HG03469 (cell line): ENCODE measurements around the gene IRF5.
"Not testable (repeated sequence)": the region's sequence is repeated elsewhere in the genome, so short reads cannot be mapped to it uniquely, and the experiment has no call there.

ENCODE experiments used
- ATAC-seq: cut with Tn5 transposase; IDR thresholded peaks from one replicate; pipeline ENCODE4 v1.9.1; 2021; ENCODE audit warnings: mild to moderate bottlenecking, moderate library complexity, moderate number of reproducible peaks; ENCODE audit not compliant: unreplicated experiment

The IRF5 gene

DNA sequence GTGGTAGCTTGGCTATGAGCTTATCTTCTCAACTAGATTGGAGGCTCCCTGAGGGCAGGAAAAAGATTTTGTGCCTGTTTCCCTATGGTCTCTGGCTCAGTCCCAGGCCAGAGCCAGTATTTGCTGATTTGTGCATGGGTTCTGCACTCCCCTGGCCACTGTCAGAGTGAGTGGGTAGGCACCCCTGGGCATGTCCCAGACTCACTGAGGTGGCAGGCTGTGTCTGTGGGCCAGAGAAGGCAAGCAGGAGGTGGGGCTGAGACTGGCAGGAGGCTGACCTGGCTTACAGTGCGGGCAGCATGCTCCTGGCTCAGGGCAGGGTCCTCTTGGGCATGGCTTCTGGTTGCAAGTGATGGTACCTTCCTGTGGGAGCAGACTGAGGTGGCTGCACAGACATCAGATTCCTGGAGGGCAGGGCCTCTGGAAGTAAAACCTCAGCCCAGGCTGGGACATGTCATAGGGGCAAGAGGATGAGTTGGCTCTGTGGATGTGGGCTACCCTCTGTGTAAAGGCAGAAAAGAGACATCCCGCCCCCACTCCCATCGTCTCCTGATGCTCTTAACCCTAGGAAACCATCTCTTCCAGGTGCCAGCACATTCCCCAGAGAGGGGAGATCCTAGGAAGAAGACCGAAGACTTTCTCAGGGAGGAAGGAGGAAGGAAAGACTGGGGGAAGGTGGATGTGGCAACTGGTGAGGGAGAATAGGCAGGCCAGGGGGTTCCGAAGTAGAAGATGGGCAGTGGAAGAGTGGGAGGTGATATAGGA lies 31.5 kb upstream of the IRF5 start:
- ATAC-seq = no peak

GRCh38 chr7:128906766-128907559 lies 30.8 kb upstream of the IRF5 start:
- ATAC-seq = no peak

DNA sequence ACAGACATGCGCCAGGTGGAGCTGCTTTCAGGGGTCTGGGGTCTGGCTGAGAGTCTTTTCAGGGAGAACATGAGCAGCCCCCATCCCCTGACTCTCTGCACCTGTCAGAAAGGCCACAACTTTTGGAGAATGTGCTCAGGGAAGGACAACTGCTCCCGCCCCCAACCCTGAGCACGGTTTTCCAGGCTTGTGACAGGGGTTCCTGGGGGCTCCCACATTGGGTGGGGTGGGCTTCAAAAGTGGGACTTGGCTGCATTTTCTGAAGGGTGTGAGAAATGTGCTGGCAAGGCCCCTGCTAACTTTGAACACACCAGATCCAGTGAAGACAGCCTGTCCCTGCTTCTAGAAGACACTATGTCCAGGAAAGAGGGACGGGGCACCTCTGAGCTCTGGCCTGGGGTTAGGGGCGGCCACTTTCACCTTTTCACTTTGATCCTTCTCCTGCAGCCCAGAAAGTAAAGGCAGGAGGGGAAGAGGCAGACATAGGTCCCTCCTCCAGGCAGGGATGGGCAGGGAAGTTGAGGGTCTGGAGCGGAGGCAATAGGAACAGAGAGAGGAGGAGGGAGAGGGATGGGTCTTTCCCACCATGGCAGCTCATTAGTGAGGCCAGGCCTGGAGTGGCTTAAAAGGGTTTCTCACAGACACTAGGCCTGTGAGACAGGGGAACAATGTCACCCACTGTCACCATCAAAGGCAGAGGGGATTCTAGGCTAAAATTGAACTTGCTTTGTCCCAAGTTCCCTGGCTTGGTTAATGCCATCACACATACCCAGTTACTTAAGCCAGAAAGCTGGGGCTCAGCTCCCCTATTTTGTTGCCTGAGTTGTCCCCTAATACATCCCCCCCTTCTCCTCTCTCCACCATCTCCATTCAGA lies 28.7 kb upstream of the IRF5 start:
- no peak for ATAC-seq

GRCh38 chr7:128909625-128910568 lies 27.8 kb upstream of the IRF5 start:
- ATAC-seq = no peak

DNA sequence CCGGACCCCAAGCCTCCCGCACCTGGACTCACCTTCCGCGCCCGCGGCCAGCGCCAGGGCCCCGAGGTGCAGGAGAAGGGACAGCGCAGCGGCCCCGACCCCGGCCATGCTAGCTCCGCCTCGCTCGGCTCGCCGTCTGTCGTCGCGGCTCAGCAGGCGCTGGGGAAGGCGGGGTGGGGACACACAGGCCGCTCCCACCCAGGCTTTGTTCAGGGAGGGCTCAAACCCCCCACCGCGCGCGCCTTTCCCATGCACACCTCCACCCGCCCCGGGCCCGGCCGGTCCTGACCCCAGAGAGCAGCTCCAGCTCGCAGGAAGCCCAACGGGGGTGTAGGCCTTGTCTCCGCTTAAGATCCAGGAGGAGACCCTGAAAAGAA lies 27.2 kb upstream of the IRF5 start, which contains the start of gene KCP:
TSS of gene KCP (minus strand) at position 141 of the 377 bp plus-strand sequence. CDS start at position 108, 33 bp downstream.
- ATAC-seq = no peak

DNA sequence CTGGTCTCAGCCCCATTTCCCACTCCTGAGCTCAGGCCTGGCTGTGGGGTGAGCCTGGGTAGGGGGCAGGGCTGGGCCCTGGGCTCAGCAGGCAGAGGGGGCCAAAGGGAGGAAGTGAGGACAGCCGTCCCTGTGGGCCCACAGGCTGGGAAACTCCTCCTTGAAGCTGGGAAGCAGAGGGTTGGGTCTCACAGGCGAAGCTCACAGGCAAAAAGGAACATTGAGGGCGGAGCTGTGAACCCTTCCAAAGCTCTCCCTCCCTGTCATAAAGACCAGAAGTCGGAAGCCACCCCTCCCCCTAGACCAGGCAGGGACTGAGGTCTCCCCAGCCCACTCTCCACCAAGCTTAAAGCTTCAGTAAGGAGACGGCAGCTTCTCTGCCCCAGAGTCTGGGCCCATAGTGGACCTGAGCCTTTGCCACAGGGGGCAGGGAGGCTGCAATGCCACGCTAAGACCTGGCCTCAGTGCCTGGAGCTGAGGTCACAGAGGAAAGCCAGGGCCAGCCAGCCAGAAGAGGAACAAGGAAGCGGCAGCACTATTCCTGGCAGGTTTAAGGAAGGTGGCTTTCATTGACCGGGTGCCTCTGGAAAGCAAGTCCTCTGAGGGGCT lies 26.2 kb upstream of the IRF5 start:
- ATAC-seq = no peak

DNA sequence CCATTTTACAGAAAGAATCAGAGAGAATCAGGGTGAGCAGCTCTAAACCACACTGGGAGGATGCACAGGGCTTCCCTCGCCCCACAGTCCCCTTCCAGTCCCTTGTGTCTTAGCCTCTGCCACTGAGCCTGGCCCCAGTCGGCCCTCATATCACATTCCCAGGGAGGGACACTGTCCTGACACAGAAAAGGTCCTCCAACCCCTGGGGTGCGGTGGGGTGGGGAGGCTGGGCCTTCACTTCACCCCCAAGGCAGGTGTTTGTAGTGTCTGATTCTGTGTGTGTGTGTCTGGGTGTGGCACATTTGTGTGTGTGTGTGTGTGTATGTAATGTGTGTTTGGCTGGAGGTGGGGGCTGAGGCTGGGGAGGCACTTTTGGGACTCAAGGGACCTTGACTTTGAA lies 25.4 kb upstream of the IRF5 start:
- ATAC-seq = no peak

DNA sequence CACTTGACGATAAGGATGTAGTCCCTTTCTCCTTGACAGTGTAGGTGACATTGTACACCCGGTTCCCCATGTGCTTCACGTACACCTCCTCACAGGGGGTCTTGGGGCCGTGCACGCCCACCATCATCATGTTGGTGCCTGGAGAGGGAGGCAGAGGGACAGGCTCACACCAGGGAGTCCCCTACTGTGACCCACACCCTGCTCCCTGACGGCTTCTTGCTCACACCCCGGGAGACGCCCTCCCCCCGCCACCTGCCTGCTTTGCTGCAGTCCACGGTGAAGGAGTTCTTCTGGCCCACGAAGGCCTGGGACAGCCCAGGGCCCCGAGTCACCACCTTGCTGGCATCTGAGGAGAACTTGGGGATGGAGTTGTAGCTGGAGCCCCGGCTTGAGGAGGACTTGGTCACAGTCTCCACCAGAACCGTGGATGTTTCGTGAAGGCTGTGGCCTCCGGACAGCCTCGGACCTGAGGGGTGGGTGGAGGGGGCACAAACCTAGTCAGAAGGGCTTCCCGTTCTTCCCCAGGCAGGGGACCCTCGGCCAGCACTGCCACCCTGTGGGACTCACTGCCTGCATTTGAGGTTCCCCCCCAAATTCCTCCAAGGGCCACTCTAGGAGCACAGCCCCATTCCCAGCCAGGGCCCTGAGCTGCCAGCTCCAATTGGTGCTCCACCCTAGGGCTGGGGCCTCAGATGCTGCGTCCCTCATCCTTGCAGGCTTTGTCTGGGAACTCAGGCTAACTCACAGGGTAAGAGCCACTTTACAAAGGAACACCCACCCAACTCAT lies 24.8 kb upstream of the IRF5 start:
- not testable (repeated sequence) for ATAC-seq

DNA sequence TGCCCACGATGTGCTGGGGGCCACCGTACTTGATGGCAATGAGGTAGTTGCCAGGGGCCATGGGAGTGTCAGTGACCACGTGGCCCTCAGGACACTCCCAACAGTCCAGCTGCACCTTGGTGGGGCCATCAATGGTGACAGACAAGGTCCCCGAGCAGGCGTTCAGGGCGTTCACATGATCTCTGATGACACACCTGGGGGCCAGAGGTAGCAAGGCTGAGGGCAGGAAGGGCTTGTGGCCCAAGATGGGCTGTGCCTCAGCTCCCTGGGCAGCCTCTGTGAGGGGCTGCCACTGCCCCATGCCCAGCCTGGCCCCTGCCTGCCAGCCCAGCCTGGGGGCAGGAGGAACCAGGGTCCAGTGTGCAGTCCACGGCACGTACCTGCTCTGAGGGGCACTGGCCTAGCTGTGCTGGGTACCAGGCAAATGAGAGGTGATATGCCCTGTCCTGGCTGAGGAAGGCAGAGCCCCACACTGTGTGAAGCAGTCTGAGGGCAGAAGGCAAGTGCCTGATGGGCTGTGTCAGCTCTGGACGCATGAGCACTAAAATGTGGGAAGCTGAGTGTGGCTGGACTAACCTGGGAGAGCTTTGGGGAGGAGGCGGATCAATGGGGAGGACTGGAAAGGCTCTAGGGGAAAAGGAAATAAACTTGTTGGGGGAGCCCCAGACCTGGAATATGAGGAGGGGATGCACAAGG lies 23.7 kb upstream of the IRF5 start:
- ATAC-seq = no peak

DNA sequence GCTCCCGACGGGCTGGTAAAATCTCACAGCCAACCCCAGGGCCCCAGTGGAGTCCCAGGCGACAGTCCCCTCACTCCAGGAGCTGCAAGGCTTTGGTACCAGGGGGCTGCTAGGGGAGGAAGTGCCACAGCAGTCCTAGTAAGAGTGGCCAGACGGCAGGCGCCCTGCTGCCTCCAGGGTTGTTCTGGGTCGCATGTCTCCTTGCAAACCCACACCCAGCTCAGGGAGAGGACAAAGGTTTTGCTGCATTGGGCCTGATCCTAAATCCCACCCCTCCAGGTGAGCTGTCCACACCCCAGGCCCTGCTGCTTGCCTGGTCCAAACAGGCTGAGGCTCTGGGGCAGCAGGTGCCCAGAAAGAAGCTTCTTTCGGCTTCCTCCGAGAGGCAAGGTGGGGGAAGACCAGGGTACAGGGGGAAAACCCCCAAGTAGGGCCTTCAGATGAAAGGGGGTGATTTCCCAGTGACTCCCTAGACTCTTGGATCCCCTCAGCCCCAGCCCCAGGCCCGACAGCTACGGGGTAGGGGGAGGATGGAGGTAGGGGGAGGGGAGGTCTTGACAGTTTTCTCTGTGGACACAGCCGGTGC lies 23.1 kb upstream of the IRF5 start:
- no peak for ATAC-seq

DNA sequence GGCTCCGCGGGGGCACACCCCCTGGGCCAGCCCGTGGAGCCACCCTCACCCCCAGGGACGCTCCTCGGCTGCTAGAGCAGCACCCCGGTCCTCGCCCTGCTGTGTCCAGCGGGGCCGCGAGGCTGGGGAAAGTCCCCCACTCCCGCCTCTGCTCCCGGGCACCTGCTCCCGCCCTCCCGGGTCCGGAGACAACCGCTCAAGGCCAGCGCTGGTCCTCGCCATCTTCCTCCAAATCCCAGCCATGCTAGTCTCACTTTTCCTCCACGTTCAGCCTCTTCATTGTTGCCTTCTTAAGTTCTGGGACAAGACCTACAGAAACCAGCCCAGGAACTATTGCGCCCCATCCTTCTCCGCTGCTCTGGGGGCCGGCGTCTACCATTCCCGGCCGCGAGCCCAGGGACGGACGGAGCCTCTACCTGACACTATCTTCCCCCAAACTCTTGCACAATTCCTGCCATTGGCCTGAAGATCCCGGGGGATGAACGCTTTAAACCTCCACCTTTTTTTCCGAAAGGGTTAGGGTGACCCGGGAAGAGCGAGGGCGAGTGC lies 22.4 kb upstream of the IRF5 start:
- ATAC-seq = no peak

GRCh38 chr7:128915841-128916642 lies 21.7 kb upstream of the IRF5 start:
- ATAC-seq = no peak

- ATAC-seq = no peak
Observed at GRCh38 chr7:128916643-128916915, 21.1 kb upstream of the IRF5 start.

GRCh38 chr7:128917122-128917521 lies 20.6 kb upstream of the IRF5 start:
- ATAC-seq = no peak

DNA sequence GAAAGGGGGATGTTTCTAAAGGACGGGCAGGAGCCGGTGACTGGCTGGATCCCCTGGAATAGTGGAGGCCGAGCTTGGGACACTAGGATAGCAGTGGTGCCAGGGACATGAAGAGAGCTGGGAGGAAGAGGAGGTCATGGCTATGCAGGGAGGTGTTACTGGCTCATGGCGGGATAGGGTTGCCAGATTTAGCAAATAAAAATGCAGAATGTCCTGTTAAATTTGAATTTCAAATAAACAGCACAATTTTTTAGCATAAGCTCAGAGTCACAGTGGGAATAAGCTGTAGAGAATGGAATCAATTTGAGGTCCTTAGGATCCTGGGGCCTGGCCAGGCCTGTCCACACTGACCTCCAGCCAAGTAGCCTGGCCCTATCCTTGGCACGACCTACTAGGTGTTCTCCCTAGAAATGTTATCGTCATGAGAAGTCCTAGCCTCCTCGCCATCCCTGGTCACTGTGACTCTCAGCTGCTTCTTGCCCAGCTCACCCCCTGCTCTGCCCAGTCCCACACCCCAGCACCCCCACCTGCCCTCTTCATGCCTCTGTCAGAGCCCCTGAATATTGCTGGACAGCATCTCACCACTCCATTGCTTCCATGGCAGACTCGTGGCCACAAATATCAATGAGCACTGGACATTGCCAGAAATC lies 19.6 kb upstream of the IRF5 start:
- ATAC-seq = no peak

- no peak for ATAC-seq
Observed at GRCh38 chr7:128919241-128919640, 18.5 kb upstream of the IRF5 start.
